ENCODE results near the gene POLDIP2. TPM values are rescaled to one million over a fixed set of nuclear protein-coding genes. Genes with fewer than 3 reads are reported as not detected.
A peak's percentile ranks its signal among the peaks of the same experiment; 100 is the strongest.

The POLDIP2 gene
- total and polyA plus RNA-seq, 8 donors = 28.3 to 51.2 (median 41.2) TPM

GRCh38 chr17:28370744-28371103 is 13.4 kb upstream of the POLDIP2 start:
- intact Hi-C loops (cut with DNase I) = no loop called here
- peak overlapping the region in 1 of 4 donors; percentile 54 for H3K4me3 ChIP-seq
- DNase-seq (no peak), FAIRE-seq (no peak), ATAC-seq (peak in 1 of 4 donors; percentile 2)
- peaks cover 9 to 28% (median 13%) of the 10 kb centered on the region in 3 donors for H3K4me1 ChIP-seq
- no peaks in the 10 kb centered on the region for H3K27me3 ChIP-seq
- 20 to 21% methylated on average over 1 of the region's 1 CpG for WGBS, 2 donors
- TF ChIP-seq, protein P1, sequence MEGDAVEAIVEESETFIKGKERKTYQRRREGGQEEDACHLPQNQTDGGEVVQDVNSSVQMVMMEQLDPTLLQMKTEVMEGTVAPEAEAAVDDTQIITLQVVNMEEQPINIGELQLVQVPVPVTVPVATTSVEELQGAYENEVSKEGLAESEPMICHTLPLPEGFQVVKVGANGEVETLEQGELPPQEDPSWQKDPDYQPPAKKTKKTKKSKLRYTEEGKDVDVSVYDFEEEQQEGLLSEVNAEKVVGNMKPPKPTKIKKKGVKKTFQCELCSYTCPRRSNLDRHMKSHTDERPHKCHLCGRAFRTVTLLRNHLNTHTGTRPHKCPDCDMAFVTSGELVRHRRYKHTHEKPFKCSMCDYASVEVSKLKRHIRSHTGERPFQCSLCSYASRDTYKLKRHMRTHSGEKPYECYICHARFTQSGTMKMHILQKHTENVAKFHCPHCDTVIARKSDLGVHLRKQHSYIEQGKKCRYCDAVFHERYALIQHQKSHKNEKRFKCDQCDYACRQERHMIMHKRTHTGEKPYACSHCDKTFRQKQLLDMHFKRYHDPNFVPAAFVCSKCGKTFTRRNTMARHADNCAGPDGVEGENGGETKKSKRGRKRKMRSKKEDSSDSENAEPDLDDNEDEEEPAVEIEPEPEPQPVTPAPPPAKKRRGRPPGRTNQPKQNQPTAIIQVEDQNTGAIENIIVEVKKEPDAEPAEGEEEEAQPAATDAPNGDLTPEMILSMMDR (IDR thresholded peaks at IDR 0.05) = no peak
- peak overlapping the region; percentile 22 to 75 (median 50) for H3K27ac ChIP-seq
- H3K36me3 ChIP-seq = no peaks in the 10 kb centered on the region
- no peaks in the 10 kb centered on the region for H3K9me3 ChIP-seq

DNA sequence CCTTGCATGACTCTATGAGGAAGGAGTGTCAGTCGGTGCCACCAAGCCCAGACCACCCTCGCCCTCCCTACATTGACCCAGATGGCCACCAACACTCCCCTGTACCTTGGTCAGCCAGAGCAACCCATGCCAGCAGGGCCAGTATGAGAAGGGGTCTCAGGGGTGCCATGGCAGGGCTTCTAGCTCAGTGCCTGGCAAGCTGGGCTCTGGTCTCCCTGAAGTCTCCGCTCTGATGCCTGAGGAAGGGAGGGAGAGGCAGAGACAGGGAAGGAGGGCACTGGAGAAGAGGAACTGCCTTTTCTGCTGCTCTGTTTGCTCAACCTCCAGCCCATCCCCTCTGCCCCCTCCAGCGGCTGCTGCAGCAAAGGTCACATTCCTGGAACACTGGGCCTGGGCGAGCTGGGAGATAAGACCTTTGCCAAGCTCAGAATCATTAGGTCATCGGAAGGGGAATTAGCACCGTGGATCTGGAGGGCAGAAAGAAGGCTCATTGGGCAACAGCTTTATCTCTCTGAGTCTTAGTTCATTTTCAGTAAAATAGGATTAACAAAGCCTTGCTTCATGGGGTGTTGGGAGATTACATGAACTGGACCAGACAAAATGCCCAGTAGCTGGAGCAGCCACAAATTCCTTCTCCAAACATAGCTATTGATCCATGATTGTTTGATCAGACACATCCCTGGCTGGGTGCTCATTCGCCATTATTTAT is 12.9 kb upstream of the POLDIP2 start, which contains the start of gene VTN:
TSS of gene VTN (minus strand) at position 273 of the 709 bp plus-strand sequence. CDS start at position 169, 104 bp downstream.
- intact Hi-C loops (cut with DNase I) = no loop called here
- Histone ChIP-seq H3K27me3 (no peaks in the 10 kb centered on the region), H3K4me3 (peak within 1 kb of the TSS in 2 of 4 donors; percentile 38 to 54), H3K27ac (peak within 1 kb of the TSS; percentile 22 to 75 (median 50)), H3K36me3 (no peaks in the 10 kb centered on the region), H3K4me1 (peaks cover 9 to 28% (median 13%) of the 10 kb centered on the region in 3 donors), H3K9me3 (no peaks in the 10 kb centered on the region)
- FAIRE-seq (no peak), DNase-seq (peak; percentile 67 to 83 (median 73)), ATAC-seq (peak; percentile 74 to 81 (median 75))
- WGBS, 2 donors = 10 to 17% methylated on average over 8 of the region's 8 CpGs
- TF ChIP-seq, protein P1 (IDR thresholded peaks at IDR 0.05) = no peak

DNA sequence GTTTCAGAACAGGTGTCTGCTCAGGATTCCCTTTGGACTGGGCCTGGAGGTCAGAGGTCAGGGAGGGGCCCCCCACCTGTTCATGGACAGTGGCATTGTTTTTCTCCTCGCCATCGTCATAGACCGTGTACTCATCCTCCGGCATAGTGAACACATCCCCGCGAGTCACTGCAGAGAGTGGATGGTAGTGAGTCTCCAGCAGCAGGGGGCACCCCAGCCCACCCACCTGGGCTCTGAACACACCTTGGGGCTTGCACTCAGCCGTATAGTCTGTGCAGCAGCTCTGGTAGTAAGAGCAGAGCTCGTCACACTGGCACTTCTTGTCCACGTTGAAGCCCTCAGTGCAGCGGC is 12.3 kb upstream of the POLDIP2 start:
- 65 to 67% methylated on average over 10 of the region's 10 CpGs for WGBS, 2 donors
- DNase-seq = no peak
- peaks cover 9 to 28% (median 13%) of the 10 kb centered on the region in 3 donors for H3K4me1 ChIP-seq
- no peaks in the 10 kb centered on the region for H3K36me3 ChIP-seq
- TF ChIP-seq, protein P1 (IDR thresholded peaks at IDR 0.05) = no peak
- H3K4me3 ChIP-seq = no peak overlapping the region
- H3K27me3 ChIP-seq = no peaks in the 10 kb centered on the region
- no peaks in the 10 kb centered on the region for H3K9me3 ChIP-seq
- FAIRE-seq = no peak
- peak in 2 of 4 donors; percentile 1 to 8 for ATAC-seq
- peak overlapping the region; percentile 22 to 75 (median 50) for H3K27ac ChIP-seq
- intact Hi-C loops (cut with DNase I) = no loop called here

DNA sequence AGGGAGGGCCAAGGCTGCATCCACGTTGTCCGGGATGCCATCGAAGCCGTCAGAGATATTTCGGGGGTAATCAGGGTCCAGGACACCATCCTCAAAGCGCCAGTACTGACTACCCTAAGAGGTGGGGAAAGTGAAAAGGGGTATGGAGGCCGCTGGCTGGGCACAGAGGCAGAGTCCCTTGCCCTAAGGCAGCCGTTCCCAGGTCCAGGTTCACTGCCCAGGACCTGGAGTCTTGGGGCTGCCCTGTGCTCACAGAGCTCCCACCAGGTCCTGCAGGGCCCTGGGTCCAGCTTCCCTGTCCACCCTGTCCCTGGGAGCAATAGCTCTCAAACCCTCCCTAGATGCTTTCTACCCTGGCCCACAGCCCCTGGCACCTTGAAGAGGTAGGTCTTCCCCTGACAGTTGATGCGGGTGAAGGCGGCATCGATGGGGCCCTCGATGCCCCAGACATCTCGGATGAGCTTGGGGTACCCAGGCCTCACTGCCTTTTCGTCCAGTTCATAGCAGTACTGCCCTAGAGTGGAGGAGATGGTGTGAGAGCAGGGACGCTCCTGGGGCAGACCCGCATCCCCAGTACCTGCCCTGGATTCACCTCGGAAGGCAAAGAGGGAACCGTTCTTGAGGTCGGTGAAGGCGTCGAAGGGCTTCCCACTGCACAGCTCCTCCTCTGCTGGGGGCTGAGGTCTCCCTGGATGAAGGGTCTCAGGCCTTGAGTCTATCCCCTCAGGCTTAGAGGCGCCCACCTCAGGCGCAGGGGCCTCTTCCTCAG is 11.8 kb upstream of the POLDIP2 start:
- Histone ChIP-seq H3K4me1 (peaks cover 9 to 28% (median 13%) of the 10 kb centered on the region in 3 donors), H3K27ac (no peak overlapping the region), H3K27me3 (no peaks in the 10 kb centered on the region), H3K36me3 (no peaks in the 10 kb centered on the region), H3K9me3 (no peaks in the 10 kb centered on the region), H3K4me3 (no peak overlapping the region)
- no peak for ATAC-seq
- 90 to 91% methylated on average over 23 of the region's 23 CpGs for WGBS, 2 donors
- FAIRE-seq = no peak
- intact Hi-C loops (cut with DNase I) = no loop called here
- DNase-seq = no peak
- TF ChIP-seq, protein P1 (IDR thresholded peaks at IDR 0.05) = no peak

Data from pancreas (tissue), 10 donors.